IPS-20b (cell line): ENCODE data around the gene ZNF697.

Source experiments
- H3K27ac ChIP-seq: one replicate; pipeline ENCODE4 v1.5.1; 2013; ENCODE audit warnings: low read length
- H3K27me3 ChIP-seq: 2 replicates; pipeline ENCODE4 v1.6.1; 2013; ENCODE audit warnings: mild to moderate bottlenecking, low read length, inconsistent platforms; ENCODE audit not compliant: insufficient read depth
- H3K36me3 ChIP-seq: 2 replicates; pipeline ENCODE4 v1.6.1; 2013; ENCODE audit warnings: low read depth, mild to moderate bottlenecking, inconsistent platforms, low read length, moderate library complexity; ENCODE audit not compliant: insufficient read depth
- H3K4me1 ChIP-seq: 2 replicates; pipeline ENCODE4 v1.6.1; 2013; ENCODE audit warnings: mild to moderate bottlenecking, control low read depth, inconsistent platforms, low read length, moderate library complexity; ENCODE audit not compliant: insufficient read depth
- H3K4me3 ChIP-seq: 2 replicates; pipeline ENCODE4 v1.5.1; 2013; ENCODE audit warnings: mild to moderate bottlenecking, low read length, inconsistent platforms
- H3K9ac ChIP-seq: 2 replicates; pipeline ENCODE4 v1.6.1; 2013; ENCODE audit warnings: low read depth, mild to moderate bottlenecking, inconsistent platforms, low read length, moderate library complexity
- H3K9me3 ChIP-seq: 2 replicates; pipeline ENCODE4 v1.6.1; 2013; ENCODE audit warnings: mild to moderate bottlenecking, low read depth, low read length, inconsistent platforms; ENCODE audit not compliant: insufficient read depth

The ZNF697 gene

GRCh38 chr1:119679223-119679622 is 31.2 kb upstream of the ZNF697 start:
- H3K9ac ChIP-seq, result no peak overlapping the region
- peak overlapping the region; percentile 12; the same call in 1 of the 2 replicates for H3K4me3 ChIP-seq
- peaks cover 24% of the 10 kb centered on the region; the same call in 1 of the 2 replicates for H3K4me1 ChIP-seq

GRCh38 chr1:119676571-119677206 is 28.6 kb upstream of the ZNF697 start:
- no peak overlapping the region for H3K4me3 ChIP-seq
- no peak overlapping the region for H3K27ac ChIP-seq
- no peaks in the 10 kb centered on the region for H3K36me3 ChIP-seq
- H3K27me3 ChIP-seq, result no peaks in the 10 kb centered on the region
- H3K9ac ChIP-seq, result no peak overlapping the region
- peaks cover 32% of the 10 kb centered on the region for H3K4me1 ChIP-seq
- no peaks in the 10 kb centered on the region for H3K9me3 ChIP-seq

More at GRCh38 chr1:119679223-119679622, 31.2 kb upstream of the ZNF697 start:
- no peaks in the 10 kb centered on the region for H3K36me3 ChIP-seq
- H3K27me3 ChIP-seq, result no peaks in the 10 kb centered on the region
- no peaks in the 10 kb centered on the region for H3K9me3 ChIP-seq
- no peak overlapping the region for H3K27ac ChIP-seq

- peak overlapping the region; percentile 20 for H3K27ac ChIP-seq
Measured at GRCh38 chr1:119675349-119676345, 27.6 kb upstream of the ZNF697 start.

GRCh38 chr1:119674835-119675289 is 26.8 kb upstream of the ZNF697 start:
- Histone ChIP-seq H3K9ac (peak overlapping the region; percentile 17; the same call in 1 of the 2 replicates), H3K9me3 (no peaks in the 10 kb centered on the region), H3K27ac (peak overlapping the region; percentile 27), H3K4me1 (peaks cover 31% of the 10 kb centered on the region), H3K36me3 (no peaks in the 10 kb centered on the region), H3K27me3 (no peaks in the 10 kb centered on the region), H3K4me3 (peak overlapping the region; percentile 60; the same call in 1 of the 2 replicates)

More at GRCh38 chr1:119675349-119676345, 27.6 kb upstream of the ZNF697 start:
- Histone ChIP-seq H3K9ac (peak overlapping the region; percentile 17; the same call in 1 of the 2 replicates), H3K9me3 (no peaks in the 10 kb centered on the region), H3K36me3 (no peaks in the 10 kb centered on the region), H3K4me1 (peaks cover 32% of the 10 kb centered on the region), H3K4me3 (peak overlapping the region; percentile 60), H3K27me3 (no peaks in the 10 kb centered on the region)

DNA sequence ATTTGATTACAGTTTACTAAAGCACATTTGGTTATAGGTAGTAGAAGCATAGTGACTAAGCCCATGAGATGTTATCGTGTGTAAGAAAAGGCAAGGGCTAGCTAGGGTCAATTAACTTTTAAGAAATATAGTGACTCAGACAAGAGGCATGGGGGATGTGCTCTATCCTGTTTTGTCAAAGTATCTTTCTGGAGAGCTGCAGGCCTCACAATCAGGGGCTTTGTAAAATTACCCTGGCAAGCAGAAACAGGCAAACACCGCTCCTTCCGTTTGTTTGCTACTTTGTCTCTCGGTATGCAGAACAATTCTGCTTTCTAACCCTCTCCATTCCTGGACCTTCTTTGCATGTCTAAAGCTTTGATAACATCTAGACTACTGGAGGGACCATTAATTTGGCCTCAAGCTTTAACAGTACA is 26.1 kb upstream of the ZNF697 start:
- Histone ChIP-seq H3K4me1 (peaks cover 24% of the 10 kb centered on the region), H3K9ac (no peak overlapping the region; the same call in 1 of the 2 replicates), H3K4me3 (peak overlapping the region; percentile 60; the same call in 1 of the 2 replicates), H3K36me3 (no peaks in the 10 kb centered on the region), H3K9me3 (no peaks in the 10 kb centered on the region), H3K27ac (peak overlapping the region; percentile 27), H3K27me3 (no peaks in the 10 kb centered on the region)

DNA sequence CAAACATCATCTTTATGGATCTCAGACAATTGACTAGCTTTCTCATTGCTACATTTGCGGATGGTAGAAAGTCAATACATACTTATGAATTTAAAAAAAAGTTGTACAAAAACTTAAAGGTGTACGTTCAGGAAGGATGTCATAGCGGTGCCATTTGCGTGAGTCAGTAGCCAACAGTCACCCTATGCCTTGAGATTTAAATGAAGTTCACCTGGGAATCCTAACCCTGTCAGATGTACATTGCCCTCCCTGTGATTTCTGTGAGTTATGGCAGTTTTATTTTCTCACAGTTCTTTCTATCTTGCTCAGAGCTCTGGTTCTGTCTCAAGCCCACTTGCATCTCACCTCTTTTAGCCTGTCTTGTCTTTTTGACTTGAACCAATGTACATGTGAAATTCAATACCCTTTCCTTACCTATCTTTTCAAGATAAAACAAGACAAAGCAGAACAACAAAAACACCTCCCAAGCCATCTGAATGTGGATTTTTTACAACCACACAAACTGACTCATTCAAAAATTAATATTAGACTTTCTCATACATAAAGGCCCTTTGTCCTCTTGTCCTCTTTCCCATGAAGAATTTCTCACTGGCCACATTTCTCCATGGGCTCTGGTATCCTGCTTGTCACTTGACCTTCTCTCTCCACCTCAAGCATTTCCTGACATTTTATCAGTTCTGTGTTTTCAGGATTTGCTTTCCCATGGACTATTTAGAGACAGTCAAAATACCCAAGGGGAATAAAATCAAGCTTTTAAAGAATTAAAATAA is 25.3 kb upstream of the ZNF697 start:
- no peaks in the 10 kb centered on the region for H3K36me3 ChIP-seq
- peaks cover 21% of the 10 kb centered on the region for H3K4me1 ChIP-seq
- H3K27ac ChIP-seq, result no peak overlapping the region
- H3K4me3 ChIP-seq, result no peak overlapping the region
- no peaks in the 10 kb centered on the region for H3K9me3 ChIP-seq
- H3K27me3 ChIP-seq, result no peaks in the 10 kb centered on the region
- H3K9ac ChIP-seq, result no peak overlapping the region

DNA sequence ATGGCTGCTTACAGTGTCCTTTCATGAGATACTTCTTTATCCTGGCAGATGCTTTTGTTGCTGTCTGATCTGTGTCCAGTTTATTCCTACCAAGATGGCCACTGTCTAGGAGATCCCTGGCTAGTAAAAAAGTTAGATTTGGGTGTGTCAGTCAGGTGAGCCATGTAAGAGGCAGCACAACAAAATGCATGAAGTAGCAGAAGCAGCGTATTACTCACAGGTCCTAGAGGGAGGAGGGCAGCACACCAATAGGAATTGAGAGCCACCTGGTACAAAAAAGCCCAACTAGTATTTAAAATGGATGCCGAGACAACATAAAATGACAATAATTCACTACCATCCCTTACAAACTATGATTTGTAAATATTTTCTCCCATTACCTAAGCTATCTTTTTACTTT is 22.8 kb upstream of the ZNF697 start:
- Histone ChIP-seq H3K36me3 (no peaks in the 10 kb centered on the region), H3K9me3 (no peaks in the 10 kb centered on the region), H3K27ac (no peak overlapping the region), H3K27me3 (no peaks in the 10 kb centered on the region), H3K4me1 (peaks cover 19% of the 10 kb centered on the region), H3K9ac (no peak overlapping the region), H3K4me3 (no peak overlapping the region)

DNA sequence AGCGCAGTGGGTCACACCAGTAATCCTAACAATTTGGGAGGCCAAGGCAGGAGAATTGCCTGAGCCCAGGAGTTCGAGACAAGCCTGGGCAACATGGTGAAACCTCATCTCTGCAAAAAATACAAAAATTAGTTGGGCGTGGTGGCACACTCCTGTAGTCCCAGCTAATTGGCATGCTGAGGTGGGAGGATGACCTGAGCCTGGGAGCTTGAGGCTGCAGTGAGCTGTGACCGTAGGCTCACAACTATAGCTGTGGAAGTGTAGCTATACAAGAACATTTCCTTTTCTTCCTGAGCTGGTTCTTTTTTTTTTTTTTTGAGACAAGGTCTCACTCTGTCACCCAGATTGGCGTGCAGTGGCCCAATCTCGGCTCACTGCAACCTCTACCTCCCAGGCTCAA is 19.1 kb upstream of the ZNF697 start:
- Histone ChIP-seq H3K9me3 (no peaks in the 10 kb centered on the region), H3K27ac (no peak overlapping the region), H3K27me3 (no peaks in the 10 kb centered on the region), H3K4me3 (no peak overlapping the region), H3K36me3 (no peaks in the 10 kb centered on the region), H3K9ac (no peak overlapping the region), H3K4me1 (no peaks in the 10 kb centered on the region; the same call in 1 of the 2 replicates)

- H3K9me3 ChIP-seq, result no peaks in the 10 kb centered on the region
- H3K36me3 ChIP-seq, result no peaks in the 10 kb centered on the region
- no peak overlapping the region for H3K9ac ChIP-seq
- H3K4me3 ChIP-seq, result no peak overlapping the region
- peaks cover 12% of the 10 kb centered on the region; the same call in 1 of the 2 replicates for H3K4me1 ChIP-seq
- H3K27me3 ChIP-seq, result no peaks in the 10 kb centered on the region
- H3K27ac ChIP-seq, result no peak overlapping the region
Measured at GRCh38 chr1:119664067-119664466, 16.0 kb upstream of the ZNF697 start.

GRCh38 chr1:119662034-119662437 is 14.0 kb upstream of the ZNF697 start:
- H3K4me1 ChIP-seq, result peaks cover 14% of the 10 kb centered on the region; the same call in 1 of the 2 replicates
- H3K4me3 ChIP-seq, result no peak overlapping the region
- H3K9me3 ChIP-seq, result no peaks in the 10 kb centered on the region
- no peak overlapping the region for H3K27ac ChIP-seq
- H3K27me3 ChIP-seq, result no peaks in the 10 kb centered on the region
- no peak overlapping the region for H3K9ac ChIP-seq
- no peaks in the 10 kb centered on the region for H3K36me3 ChIP-seq
